BJ (cell line): Measurements from ENCODE around the gene CHCHD3. TPM values are rescaled to one million over a fixed set of nuclear protein-coding genes. Genes with fewer than 3 reads are reported as not detected.

ENCODE experiments used
- CTCF ChIA-PET: fragments of 350-600 bp; formaldehyde crosslinking; extraction: SDS; loops from one replicate; lab custom pipeline; 2021; ENCODE audit warnings: antibody characterized with exemption, inconsistent platforms; lab: Yijun Ruan, JAX
- POLR2A ChIA-PET: fragments of 300-600 bp; sonication (Branson Sonifier 250); formaldehyde crosslinking; extraction: SDS; loops from one replicate; lab custom pipeline; 2021; ENCODE audit warnings: antibody characterized with exemption; lab: Charles Lee
- DNase-seq: peaks from one replicate; pipeline ENCODE4 v3.0.0-alpha.2; 2011; ENCODE audit warnings: low read depth
- H3K27me3 ChIP-seq: 2 replicates; pipeline ENCODE4 v1.6.0; 2011; ENCODE audit warnings: low read length; ENCODE audit not compliant: control insufficient read depth, insufficient read depth
- H3K36me3 ChIP-seq: 2 replicates; pipeline ENCODE4 v1.5.1; 2011; ENCODE audit warnings: low read length; ENCODE audit not compliant: control insufficient read depth, insufficient read depth
- H3K4me3 ChIP-seq: 2 replicates; pipeline ENCODE4 v1.5.1; 2011; ENCODE audit warnings: low read depth, mild to moderate bottlenecking, control low read depth, low read length
- polyA plus RNA-seq: library from polyadenylated mRNA; depleted of rRNA; stranded (reverse); fragments of >200 nt; gene quantifications from 2 replicates; pipeline ENCODE4 v1.2.3, GENCODE V29; 2011
- TF ChIP-seq, protein P1 (sequence below): IDR thresholded peaks from 2 replicates; pipeline ENCODE4 v1.5.1; 2011; ENCODE audit warnings: low read depth, mild to moderate bottlenecking, control low read depth, inconsistent platforms, low read length, moderate library complexity; ENCODE audit not compliant: insufficient read depth

Gene CHCHD3
- polyA plus RNA-seq, 1 experiment: 47.2 TPM

DNA sequence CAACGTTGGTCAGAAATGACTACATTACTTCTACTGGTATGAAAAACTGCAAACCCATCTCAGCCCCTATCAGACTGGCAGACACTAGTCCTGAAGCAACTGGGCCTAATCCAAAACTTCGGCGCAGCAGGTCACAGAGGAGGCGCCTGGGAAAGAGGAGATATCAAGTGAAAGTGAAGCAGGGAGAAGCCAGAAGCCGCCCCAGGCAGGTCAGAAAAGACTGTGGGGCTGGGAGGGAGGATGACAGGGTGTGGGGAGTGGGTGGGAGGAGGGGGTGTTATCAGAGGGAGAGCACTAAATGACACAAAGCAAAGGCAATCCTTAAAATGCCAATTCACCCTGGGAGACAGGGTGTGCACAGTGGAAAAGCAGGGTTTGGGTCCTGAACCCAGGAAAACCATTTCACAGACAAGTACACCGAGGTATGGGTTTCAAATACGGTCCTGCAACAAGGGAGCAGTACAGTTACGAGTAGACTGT, 731 bp downstream of the CHCHD3 start:
- Histone ChIP-seq H3K27me3 (no peaks in the 10 kb centered on the region), H3K36me3 (no peaks in the 10 kb centered on the region), H3K4me3 (peak overlapping the region; percentile 97)
- ChIA-PET CTCF (no interaction called here), POLR2A (no interaction called here)
- TF ChIP-seq, protein P1, sequence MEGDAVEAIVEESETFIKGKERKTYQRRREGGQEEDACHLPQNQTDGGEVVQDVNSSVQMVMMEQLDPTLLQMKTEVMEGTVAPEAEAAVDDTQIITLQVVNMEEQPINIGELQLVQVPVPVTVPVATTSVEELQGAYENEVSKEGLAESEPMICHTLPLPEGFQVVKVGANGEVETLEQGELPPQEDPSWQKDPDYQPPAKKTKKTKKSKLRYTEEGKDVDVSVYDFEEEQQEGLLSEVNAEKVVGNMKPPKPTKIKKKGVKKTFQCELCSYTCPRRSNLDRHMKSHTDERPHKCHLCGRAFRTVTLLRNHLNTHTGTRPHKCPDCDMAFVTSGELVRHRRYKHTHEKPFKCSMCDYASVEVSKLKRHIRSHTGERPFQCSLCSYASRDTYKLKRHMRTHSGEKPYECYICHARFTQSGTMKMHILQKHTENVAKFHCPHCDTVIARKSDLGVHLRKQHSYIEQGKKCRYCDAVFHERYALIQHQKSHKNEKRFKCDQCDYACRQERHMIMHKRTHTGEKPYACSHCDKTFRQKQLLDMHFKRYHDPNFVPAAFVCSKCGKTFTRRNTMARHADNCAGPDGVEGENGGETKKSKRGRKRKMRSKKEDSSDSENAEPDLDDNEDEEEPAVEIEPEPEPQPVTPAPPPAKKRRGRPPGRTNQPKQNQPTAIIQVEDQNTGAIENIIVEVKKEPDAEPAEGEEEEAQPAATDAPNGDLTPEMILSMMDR: no peak
- DNase-seq: no peak

DNA sequence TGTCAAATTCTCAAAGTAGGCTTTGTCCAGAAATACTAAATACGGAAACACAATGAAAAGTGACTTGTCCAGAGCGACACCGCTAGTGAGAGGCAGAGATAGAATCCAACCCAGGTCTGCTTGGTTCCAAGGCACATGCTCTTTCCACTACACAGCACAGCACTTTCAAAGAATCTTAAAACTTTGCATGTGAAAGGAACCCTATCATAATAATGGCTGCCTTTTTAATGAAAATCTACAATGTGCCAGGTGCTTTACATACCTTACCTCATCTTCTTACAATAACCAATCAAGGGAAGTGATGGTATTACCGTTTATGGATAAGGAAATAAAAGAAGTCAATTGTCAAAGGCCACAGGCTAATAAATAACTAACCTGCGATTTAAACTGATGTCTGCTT, 2.6 kb downstream of the CHCHD3 start:
- H3K27me3 ChIP-seq: no peaks in the 10 kb centered on the region
- H3K36me3 ChIP-seq: no peaks in the 10 kb centered on the region
- TF ChIP-seq, protein P1: no peak
- DNase-seq: no peak
- POLR2A ChIA-PET: no interaction called here
- no peak overlapping the region for H3K4me3 ChIP-seq
- CTCF ChIA-PET: no interaction called here

DNA sequence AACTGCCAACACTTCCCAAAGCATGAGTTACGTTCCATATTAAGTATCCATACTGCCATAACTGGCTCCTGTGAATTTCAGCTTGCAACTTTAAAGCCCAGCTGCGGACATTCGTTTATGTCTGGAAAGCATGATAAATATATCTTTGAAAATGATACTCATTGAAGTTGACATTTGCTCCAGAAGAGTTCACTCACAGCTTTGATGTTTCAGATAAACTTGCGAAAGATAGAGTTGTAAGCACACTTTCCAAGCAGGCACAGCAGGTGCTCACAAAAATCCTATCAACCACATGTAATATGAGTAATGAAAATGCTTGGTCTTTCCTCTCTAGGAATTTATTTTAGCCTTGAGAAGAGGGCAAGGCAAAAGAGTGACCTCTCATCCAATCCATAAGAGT, 4.5 kb downstream of the CHCHD3 start:
- no peaks in the 10 kb centered on the region for H3K36me3 ChIP-seq
- TF ChIP-seq, protein P1: no peak
- DNase-seq: no peak
- H3K27me3 ChIP-seq: no peaks in the 10 kb centered on the region
- ChIA-PET POLR2A (no interaction called here), CTCF (interaction anchor here (0.6 kb wide), 1 partner anchor 21 kb away, joined by 3 read pairs; no protein-coding TSS in a partner anchor)
- no peak overlapping the region for H3K4me3 ChIP-seq

DNA sequence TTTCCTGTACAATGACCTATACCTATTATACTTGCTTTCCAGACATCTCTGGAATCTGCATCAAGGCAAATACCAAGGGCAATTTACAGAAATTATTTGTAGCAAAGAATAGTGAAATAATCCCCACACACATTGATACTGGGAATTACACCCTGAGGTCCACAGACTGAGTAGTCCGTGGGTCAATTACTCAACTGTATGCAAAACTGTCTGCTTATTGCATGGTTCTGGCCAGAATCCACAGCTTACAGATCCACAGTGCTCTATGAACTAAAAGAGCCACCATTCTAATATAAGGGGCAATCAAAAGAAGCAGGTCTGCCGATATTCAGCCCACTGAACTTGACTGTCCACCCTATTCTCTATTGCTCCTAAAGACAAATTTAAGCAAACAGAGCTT, 5.7 kb downstream of the CHCHD3 start:
- H3K27me3 ChIP-seq: no peaks in the 10 kb centered on the region
- no peaks in the 10 kb centered on the region for H3K36me3 ChIP-seq
- ChIA-PET POLR2A (no interaction called here), CTCF (interaction anchor here (1.0 kb wide), 1 partner anchor 10 kb away, joined by 3 read pairs; no protein-coding TSS in a partner anchor)
- DNase-seq: no peak
- no peak overlapping the region for H3K4me3 ChIP-seq
- TF ChIP-seq, protein P1: no peak

DNA sequence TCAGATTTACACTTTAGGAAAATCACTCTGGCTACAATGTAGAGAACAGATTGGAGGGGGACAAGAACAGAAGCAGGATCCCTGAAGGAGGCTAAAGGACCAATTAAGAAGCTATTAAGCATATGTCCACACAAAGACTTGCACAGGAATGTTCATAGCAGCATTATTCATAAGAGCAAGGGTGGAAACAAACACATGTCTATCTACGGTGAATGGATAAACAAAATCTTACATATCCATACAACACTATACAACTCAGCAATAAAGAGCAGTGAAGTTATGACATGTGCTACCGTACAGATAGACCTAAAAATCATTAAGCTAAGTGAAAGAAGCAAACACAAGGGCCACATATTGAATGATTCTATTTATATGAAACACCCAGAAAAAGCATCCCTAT, 10.4 kb downstream of the CHCHD3 start:
- ChIA-PET CTCF (interaction anchor here (0.7 to 1.8 kb wide), 2 partner anchors 14 to 362 kb away, joined by 3 to 7 read pairs; no protein-coding TSS in a partner anchor), POLR2A (no interaction called here)
- Histone ChIP-seq H3K4me3 (no peak overlapping the region), H3K36me3 (no peaks in the 10 kb centered on the region), H3K27me3 (no peaks in the 10 kb centered on the region)
- TF ChIP-seq, protein P1: no peak
- DNase-seq: no peak
